ENCODE results near the gene SOX6.

GRCh38 chr11:15963266-15963665, 393.1 kb downstream of the SOX6 start:
- TF ChIP-seq CTCF (IDR thresholded peaks at IDR 0.05; ENCODE audit: insufficient read depth, low read depth, low read length) (no peak), EZH2 (IDR thresholded peaks at IDR 0.05; ENCODE audit: insufficient read depth, low read length) (no peak)

Measured in astrocyte (in vitro differentiated cells and primary cell).